DMS153 treated with DMSO at 0.1 percent for 48 hours (cell line): ENCODE results near the gene DLL3.

Experiments
- DNase-seq: peaks from one replicate; lab custom pipeline; 2025; ENCODE audit not compliant: unreplicated experiment; lab: John Stamatoyannopoulos, UW

The DLL3 gene

DNA sequence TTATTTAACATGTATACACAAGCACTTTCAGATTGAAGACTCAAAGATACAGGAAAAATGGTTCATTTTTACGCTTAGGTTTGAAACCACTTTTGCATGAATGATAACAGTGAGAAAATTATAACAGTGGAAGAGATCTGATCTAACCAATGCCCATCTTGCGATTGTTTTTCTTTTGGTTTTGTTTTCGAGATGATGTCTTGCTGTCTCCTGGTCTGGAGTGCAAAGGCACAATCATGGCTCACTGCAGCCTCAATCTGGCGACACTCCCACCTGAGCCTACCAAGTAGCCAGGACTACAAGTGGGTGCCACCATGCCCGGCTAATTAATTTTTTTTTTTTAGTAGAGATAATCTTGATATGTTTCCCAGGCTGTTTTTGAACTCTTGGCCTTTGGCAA, 51.5 kb downstream of the DLL3 start:
- no peak for DNase-seq

- no peak for DNase-seq
Measured at GRCh38 chr19:39553082-39553652, 54.4 kb downstream of the DLL3 start.

DNA sequence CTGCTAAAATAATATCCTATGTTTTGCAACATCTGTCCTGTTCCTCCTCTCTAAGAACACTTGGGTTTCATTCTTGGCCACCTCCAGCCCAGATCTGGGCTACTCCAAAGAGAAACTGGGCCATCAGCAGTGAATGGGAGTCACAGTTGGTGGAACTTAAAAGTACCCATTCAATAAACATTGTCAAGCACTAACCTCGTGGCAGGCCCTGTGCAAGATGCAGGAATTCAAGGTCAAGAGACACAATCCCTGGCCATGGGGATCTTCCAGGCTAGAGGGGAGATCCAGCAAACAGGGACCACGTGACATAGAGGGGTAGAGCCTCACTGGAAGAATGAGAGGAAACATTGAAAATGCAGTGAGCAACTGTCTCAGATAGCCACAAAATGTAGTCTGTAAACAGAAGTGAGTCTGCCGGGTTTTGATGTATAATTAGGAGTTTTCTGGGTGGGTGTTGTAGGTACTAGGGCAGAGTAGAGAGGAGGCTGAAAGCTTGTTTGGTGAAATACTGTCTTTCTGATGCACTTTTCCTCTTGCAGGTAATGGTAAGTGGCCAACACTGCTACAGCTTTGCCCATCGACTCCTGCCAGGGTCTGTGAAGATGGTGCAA, 56.1 kb downstream of the DLL3 start:
- no peak for DNase-seq

- DNase-seq, result no peak
Measured at GRCh38 chr19:39555883-39556282, 57.1 kb downstream of the DLL3 start.
